RKO (cell line): ENCODE measurements around the gene TTC28.
"Not testable (repeated sequence)": the region's sequence is repeated elsewhere in the genome, so short reads cannot be mapped to it uniquely, and the experiment has no call there.

ENCODE experiments used
- DNase-seq: peaks from one replicate; pipeline ENCODE4 v3.0.0-alpha.2; 2016; ENCODE audit warnings: low spot score

TTC28 gene

GRCh38 chr22:28678170-28678569 is 1.5 kb downstream of the TTC28 start:
- DNase-seq, result not testable (repeated sequence)

GRCh38 chr22:28674121-28674563 is 5.5 kb downstream of the TTC28 start:
- DNase-seq, result no peak

- peak; percentile 21 for DNase-seq
Measured at GRCh38 chr22:28670756-28671155, 8.9 kb downstream of the TTC28 start.

GRCh38 chr22:28670161-28670560 is 9.5 kb downstream of the TTC28 start:
- DNase-seq, result no peak

GRCh38 chr22:28669387-28669786 is 10.3 kb downstream of the TTC28 start:
- DNase-seq, result no peak

- DNase-seq, result not testable (repeated sequence)
Measured at GRCh38 chr22:28663569-28663942, 16.1 kb downstream of the TTC28 start.

- DNase-seq, result no peak
Measured at GRCh38 chr22:28658448-28658847, 21.2 kb downstream of the TTC28 start.

- DNase-seq, result no peak
Measured at GRCh38 chr22:28656181-28656580, 23.5 kb downstream of the TTC28 start.

- no peak for DNase-seq
Measured at GRCh38 chr22:28650463-28650862, 29.2 kb downstream of the TTC28 start.

- no peak for DNase-seq
Measured at GRCh38 chr22:28648792-28649191, 30.8 kb downstream of the TTC28 start.

- DNase-seq, result no peak
Measured at GRCh38 chr22:28647216-28647615, 32.4 kb downstream of the TTC28 start.

GRCh38 chr22:28639321-28639720 is 40.3 kb downstream of the TTC28 start:
- no peak for DNase-seq

- no peak for DNase-seq
Measured at GRCh38 chr22:28637225-28637624, 42.4 kb downstream of the TTC28 start.

GRCh38 chr22:28630177-28630574 is 49.5 kb downstream of the TTC28 start:
- no peak for DNase-seq

- DNase-seq, result peak; percentile 43
Measured at GRCh38 chr22:28629420-28630176, 50.0 kb downstream of the TTC28 start.

- no peak for DNase-seq
Measured at GRCh38 chr22:28628766-28629165, 50.9 kb downstream of the TTC28 start.

- DNase-seq, result no peak
Measured at GRCh38 chr22:28627791-28628190, 51.8 kb downstream of the TTC28 start.

- DNase-seq, result no peak
Measured at GRCh38 chr22:28620244-28620922, 59.3 kb downstream of the TTC28 start.

- no peak for DNase-seq
Measured at GRCh38 chr22:28619236-28619635, 60.4 kb downstream of the TTC28 start.

GRCh38 chr22:28615423-28615822 is 64.2 kb downstream of the TTC28 start:
- not testable (repeated sequence) for DNase-seq

GRCh38 chr22:28609921-28610320 is 69.7 kb downstream of the TTC28 start:
- DNase-seq, result no peak

GRCh38 chr22:28608546-28608945 is 71.1 kb downstream of the TTC28 start:
- DNase-seq, result no peak

- no peak for DNase-seq
Measured at GRCh38 chr22:28607795-28608194, 71.8 kb downstream of the TTC28 start.
